Activated CD8-positive, alpha-beta memory T cell treated with anti-CD3 and anti-CD28 coated beads for 1 hour (primary cell): Measurements from ENCODE around the gene RER1.

Source experiments
- DNase-seq, 2 donors: peaks; one replicate each; pipeline ENCODE4 v3.0.0-alpha.2; 2020; ENCODE audit warnings: low read depth in 1 of 2; ENCODE audit errors: extremely low read depth in 1 of 2

Gene RER1

DNA sequence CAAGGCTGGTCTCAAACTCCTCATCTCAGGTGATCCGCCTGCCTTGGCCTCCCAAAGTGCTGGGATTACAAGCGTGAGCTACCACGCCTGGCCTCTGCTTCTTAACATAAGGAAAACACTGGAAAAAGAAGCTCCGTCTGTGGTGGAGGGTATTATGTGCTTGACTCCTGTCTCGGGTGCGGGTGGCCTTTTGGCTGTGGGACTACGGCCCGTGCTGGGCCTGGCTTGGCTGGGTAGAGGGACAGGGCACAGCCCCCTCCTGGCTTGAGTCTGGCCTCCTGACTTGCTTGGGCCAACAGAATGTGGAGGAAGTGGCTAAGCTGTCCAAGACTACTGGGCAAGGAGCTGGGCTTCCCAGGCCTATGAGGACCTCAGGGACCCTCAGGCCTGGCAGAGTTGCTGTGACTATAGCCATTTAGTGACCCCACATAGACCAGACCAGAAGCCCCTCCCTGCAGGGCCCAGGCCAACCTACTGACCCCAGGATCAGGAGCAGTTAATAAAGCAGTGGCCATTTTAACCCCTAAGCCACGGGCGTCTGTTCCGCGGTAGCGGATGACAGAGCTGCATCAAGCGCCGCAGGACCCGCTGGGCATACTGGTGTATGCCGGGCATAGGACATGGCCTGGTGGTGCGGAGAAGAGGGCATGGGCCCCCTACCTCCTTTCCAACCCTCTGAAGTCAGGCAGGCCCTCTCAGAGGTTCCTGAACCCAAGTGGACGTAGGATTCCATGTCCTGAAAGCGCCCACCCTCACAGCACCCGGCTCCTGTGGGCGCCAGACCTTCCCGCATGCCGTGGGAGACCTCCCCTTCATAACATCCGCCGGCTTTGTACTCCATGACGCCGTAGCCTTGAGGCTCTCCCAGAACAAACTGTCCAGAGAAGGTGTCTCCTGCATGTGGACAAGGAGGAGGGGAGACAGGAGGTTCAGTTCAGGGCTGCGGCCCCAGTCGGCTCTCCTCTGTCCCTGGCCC, 4.7 kb upstream of the RER1 start:
- DNase-seq = no peak

DNA sequence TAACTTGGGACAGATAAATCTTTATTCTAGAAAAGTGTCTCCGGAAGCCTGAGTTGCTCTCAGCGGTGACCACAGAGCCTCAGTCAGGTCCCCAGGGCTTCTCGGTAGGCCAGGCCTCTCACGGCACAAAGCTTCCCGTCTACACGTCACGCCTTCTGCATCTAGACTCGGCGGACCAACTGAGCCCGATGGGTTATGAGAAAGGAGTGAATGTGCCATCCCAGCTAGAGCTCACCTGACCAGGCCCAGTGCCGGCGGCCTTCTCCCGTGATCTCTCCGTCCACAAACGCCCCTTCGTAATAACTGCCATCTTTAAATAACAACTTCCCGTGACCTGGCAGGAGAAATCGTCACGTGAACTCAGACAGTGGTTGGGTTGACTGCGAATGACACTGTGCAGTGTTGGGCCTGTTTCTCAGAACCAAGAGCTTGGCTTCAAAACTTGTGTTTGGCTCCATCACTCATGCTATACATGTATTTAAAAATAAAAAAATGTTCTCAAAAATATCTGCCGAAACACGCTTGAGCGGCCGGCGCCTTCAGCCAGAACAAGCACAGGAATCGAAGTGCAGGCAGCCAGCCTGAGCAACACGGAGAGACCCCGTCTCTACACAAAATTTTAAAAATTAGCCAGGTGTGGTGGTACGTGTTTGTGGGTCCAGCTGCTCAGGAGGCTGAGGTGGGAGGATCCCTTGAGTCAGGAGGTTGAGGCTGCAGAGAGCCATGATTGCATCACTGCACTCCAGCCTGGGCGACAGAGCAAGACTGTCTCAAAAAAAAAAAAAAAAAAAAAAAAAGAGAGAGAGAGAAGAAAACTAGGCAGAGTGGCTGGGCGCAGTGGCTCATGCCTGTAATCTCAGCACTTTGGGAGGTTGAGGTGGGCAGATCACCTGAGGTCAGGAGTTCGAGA, 3.4 kb upstream of the RER1 start:
- DNase-seq = no peak

DNA sequence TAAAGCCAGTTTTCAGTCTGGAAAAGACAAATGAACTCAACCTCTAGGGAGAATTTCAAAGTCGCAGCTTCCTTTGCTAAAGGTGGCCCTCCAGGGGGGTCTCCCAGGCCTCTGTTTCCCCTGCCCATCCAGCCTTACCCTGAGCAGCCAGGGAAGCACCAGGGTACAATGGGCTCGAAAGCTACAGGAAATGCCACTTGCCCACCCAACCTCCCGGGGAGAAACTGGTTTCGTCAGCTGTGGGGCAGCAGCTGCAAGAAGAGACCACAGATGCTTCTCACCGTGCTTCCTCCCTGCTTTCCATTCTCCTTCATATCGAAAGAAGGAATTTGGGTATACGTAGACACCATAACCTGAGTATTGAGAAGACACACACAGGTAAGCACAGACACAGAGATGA, 2.0 kb upstream of the RER1 start:
- no peak for DNase-seq

DNA sequence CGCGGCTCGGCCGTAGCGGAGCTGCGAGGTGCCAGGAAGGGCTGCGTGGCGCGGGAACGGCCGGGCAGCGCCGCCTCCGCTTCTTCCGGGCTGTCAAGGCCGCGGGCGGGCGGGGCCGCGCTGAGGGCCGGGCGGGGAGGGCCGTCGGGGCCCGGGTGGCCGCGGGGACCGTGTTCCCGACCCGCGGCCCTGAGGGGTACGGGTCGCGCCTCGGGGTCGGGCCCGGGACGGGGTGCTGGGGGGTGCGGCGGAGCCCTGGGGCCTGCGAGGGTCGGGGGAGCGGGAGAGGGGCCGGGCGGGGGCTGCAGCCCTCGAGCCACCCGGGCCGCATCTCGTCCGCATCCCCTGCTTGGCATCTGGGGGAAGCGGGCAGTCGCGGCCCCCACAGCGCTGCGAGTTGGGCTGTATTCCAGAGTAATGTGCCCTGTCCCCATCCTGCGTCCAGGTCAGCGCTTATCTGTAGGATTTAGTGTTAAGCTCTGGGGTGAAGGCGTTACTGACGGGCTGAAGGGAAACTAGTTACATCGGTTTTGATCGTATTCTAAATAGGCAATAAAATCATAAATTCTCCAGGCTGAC, 379 bp downstream of the RER1 start:
- no peak for DNase-seq

DNA sequence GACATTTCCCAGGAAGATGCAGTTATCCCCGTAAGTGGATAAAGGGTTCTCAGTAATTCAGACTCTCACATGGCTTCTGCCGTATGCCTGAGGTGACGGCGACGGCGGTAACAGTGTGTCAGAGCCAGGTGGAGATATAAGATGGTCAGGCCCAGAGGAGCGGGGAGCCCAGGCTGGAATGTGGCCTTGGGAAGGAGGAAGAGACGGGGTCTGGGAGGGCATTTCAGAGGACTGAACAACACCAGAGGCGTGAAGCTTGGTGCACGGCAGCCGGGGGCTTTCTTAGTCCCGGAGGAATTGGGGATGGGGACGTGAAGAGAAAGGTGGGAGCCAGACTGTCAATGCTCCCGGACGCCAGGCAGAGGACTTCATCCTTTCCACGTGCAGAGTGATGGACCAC, 1.0 kb downstream of the RER1 start:
- no peak for DNase-seq

DNA sequence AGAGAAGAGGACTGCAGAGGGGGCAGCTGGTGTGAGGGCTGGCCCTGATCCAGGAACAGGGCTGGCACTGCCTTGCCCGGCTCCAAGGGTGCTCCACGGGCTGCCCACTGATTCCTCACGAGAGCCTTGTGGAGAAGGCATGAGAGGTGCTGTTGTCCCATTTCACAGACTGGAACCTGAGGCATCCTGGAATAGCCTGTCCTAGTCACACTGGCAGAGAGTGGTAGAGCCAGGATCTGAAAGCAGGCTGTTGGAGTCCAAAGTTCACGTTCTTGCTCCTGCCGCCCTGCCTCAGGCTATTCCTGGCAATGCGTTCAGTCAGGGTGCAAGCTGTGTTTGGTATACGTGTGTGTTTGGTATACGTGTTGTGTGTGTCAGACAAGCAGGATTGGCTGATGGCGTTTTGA, 1.8 kb downstream of the RER1 start:
- no peak for DNase-seq

DNA sequence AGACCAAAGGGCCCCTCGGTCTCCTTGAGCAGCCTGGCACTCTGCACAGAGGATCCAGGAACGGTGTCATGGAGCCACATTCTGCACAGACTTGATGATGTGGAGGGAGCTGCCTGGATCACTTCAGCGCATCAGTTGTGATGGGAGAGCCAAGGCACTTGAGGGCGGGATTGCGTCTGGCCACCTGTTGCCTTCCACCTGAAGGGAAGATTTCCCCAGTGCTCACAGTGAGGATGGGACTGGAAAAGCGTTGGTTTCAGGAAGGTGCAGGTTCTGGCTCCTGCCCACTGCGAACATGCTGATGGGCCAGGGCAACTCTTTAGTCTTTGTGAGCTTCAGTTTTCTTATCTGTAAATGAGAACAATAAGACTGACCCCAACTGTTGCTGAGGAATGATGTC, 2.6 kb downstream of the RER1 start:
- no peak for DNase-seq

DNA sequence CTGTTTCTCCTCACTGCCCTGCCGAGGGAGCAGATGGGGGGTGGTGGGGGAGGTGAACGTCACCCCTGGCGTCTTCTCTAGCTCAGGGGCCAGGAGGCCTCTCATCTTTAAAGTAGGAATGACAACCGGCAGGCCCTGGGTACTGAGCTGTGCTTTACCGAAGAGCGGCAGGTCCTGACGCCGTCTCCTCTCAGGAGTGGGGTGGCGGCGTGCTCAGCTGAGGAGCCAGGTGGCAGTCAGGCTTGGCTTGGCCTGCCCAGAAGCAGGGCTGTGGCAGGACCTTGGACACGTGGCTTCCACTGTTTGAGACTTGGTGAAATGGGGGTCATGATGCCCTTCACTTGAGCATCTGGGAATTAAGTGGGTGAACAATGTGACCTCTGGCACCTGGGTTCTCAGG, 3.1 kb downstream of the RER1 start:
- DNase-seq = no peak

DNA sequence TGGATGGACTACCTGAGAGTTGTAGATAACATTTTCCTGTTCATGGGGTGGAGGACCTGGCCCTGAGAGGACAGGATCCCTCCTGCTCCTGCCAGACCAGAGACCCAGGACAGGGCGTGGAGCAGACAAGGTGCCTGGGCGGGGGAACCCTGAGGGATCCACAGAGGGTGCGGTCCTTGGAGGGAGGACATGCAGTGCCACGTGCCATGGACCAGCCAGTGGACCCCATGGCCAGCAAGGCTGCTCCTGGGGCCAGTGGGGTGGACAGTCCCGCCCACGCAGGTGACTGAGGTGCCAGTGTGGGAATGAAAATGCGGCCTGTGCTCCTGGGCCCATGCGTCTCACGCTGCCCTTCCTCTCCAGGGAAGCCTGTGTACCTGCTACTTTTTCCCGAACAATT, 3.6 kb downstream of the RER1 start:
- DNase-seq = no peak

DNA sequence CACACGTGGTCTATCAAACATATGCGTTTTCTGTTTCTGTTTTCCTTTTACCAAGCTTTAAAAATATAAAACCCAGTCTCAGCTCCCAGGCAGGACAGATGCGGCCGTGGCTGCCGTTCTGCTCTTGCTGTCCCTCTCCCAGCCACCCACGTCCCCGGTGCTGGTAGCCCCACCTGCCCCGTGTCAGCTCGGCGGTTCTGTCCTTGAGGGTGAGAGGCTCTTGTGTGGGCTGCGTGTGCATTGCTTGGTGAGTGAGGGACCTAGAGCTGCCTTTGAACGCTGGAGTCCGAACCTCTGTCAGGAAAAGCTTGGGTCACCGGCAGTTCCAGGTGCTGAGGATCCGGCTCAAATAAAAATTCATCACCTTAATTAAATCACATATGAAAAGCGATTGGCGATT, 4.4 kb downstream of the RER1 start:
- no peak for DNase-seq

DNA sequence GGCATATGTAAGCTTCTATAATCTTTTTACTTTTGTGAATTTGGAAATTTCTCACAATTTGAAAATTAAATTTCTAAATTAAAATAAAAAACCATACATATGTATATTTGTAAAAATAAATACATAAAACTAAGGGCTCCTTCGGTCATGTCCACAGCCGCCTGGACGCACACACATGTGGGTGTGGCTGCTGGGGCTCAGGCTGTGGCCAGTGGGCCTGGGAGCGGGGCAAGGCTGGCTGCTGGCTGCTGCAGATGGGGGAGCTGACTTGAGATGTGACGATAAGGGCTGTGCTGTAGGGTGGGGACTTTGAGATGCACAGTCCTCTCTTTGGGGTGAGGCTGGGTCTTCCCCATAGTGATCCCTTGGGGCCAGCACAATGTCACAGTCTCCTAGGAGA, 4.8 kb downstream of the RER1 start:
- DNase-seq = no peak

DNA sequence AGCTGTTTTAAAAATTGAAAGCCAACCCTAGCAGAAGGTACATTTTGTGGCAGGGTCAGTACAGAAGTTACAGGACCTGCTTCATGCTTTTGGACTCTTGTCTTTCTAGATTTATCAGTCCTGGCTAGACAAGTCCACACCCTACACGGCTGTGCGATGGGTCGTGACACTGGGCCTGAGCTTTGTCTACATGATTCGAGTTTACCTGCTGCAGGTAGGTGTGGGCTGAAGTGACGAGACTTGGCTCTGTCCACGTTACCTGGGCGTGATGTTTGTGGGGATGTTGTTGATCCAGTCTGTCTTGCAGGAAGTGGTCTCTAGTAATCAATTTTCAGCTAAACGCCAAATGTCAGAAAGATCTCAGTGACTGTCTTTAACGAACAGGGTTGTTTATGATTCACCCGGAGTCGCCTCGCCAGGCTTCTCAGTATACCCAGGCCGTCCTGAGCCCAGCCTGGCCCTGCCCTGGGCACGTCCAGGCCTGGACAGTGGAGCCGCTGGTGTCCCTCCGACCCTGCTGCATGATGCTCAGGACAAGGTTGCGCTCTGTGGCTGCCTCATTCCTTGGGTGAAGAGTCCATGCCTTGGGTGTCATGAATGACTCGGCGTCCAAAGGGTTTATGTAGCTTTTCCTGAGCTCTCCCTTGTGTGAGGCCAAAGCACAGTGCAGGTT, 5.5 kb downstream of the RER1 start:
- no peak for DNase-seq

DNA sequence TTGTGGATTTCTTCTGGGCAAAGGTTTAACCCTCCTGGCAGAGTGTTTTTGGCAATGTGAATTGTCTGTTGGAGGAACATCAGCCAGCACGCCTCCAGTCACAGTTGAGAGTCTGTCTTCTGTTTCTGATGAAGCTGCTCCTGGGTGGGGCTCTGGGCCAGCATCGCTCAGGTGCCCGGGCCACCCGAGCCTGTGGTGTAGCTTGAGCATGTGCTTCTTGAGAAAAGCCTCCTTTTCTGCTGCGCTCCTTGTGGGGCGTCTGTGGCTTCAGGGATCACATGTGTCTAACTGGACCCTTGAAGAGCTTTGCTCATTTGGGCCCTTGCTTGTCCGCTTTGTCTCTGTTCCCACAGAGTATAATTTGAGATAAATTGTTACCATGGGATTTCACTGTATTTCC, 7.2 kb downstream of the RER1 start:
- DNase-seq = no peak

DNA sequence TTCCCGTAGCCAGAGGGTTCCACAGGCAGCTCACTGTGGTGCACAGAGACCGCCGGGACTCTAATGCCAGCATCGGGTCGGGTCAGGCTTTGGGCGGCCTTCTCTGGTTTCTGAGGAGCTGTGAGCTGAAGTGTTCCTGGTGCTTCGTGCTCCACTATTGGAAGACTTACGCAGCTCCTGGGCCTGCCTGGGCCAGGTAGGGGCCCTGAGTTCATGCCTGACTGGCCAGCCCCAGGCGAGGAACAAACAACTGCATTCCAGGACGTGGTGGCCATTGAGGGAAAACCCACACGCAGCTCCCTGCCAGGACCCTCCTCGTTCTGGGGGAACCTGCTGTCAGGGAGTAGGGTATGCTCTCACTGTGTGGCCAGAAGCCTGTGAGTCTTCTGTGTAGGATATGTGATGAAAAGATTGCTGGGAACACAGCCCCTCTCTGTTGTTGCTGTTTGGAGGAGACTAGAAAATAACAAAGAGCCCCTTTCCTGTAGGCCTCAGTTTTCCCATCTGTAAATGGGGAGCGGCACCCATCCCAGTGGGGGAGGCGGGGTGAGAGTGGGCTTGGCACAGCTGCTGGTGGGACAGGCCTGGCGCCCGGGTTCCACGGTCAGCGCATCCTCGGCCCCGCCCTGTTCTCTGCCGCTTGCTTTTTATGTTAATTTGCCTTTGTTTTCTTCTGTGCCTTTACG, 8.4 kb downstream of the RER1 start:
- no peak for DNase-seq

DNA sequence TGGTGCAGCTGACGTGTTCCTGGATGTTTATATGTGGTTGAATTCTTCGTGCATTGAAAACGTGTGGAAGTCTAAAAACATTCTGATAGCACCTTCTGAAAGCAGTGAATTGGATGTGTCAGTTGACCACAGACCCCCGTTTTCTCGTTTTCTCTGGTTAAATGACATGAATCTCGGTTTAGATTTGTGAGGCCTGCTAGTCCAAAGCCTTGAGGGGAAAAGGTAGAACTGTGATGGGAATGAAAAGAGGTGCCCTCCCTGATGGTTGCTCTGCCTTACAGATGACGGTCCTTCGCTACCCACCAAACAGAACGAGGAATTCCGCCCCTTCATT, 8.9 kb downstream of the RER1 start:
- DNase-seq = no peak

DNA sequence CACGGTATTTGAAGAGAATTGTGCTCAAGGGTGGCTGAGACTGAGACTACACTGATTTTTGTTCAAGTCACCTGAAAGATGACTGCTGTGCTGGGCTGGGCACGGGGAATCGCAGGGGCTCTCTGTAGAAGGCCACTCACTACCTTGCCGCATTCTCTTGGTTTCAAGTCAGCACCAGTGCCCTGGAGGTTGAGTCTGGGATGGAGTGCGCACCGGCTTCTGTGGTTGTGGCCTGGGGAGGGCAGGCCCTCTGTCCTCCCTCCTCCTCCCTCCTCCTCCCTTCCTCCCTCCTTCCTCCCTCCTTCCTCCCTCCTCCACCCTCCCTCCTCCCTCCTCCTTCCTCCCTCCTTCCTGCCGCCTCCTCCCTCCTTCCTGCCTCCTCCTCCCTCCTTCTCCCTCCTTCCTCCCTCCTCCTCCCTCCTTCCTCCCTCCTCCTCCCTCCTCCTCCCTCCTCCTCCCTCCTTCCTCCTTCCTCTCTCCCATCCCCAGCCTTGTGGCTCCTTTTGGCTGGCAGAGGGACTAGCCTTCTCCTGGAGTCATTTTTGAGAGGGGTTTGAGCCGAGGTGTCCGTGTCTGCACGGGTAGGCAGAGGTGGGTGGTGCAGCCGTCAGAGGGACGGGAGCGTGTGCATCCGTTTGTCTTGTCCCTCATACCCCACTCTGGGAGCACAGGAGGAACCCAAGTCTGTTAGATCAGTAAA, 9.5 kb downstream of the RER1 start:
- DNase-seq = no peak

DNA sequence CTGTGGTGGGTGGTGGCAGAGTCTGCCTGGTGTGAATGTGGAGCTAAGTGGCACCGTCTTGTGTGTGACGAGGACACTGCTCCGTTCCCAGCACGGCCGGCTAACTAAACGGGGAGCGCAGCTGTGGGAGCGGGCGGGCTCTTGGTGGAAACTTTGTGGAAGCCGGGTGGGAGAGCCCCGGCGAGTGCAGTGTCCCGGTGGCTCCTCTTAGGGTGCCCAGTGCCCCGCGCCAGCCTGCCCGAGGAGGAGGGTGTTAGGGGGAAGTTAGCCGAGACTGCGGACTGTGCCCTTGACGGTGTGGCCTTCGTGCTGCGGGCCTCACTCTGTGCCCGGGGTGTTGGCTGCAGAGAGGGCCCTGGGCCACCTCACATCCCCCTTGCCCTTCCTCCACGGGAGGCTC, 10.8 kb downstream of the RER1 start:
- DNase-seq = no peak

DNA sequence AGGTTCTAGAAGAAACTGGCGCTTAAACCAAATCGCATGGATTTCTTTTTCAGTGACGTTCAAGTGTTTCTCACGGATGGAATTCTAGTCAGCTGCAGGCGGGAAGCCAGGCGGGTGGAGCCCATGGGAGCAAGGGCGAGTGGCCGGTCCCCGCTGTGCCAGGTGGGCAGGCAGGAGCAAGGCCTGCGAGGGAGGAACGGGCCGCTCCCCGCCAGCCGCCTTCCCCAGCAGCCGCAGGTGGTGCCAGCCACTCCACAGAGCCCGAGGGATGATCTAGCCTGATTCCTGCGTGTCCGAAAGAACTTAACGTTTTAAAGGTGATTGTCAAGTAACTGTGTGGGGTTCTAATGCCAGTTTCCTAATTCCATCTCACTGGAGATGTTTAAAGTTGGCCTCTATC, 11.6 kb downstream of the RER1 start:
- no peak for DNase-seq

DNA sequence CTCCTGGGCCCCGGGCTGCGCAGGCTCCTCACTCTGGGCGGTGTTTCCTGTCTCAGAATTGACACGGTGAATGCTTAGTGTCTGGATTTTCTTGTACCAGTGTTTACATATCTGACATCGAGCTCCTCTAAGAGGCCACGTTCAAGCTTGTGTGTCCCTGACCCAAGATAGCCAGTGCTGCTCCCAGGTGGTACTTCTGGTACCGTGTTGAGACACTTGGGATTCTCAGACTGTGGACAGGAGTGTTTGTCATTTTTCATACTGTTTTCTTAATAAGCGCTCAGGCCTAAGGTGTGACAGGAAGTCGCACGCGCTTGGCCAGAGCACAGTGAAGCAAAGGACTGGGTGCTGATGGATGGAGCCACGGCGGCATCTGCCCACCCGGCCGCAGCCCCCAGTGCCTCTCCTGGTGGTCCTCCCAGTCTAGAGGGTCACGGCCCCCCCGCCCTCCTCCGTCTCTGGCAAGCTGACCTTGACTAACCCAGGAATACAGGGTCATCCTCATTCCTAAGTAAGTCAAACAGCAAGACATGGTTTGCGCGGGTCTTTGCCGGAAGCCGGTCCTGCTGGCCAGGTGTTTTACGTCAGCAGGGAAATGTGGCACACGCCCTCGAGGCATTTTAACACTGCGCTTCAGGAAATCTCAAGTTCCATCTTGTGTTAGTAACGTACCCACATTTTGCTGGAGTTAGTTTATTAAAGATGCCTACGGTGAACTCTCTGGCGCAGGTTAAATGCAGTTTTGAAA, 12.7 kb downstream of the RER1 start:
- DNase-seq = no peak
